Stomach (tissue), 9 donors: Measurements from ENCODE around the gene DEFB128. TPM values are rescaled to one million over a fixed set of nuclear protein-coding genes. Genes with fewer than 3 reads are reported as not detected.

Experiments used
- DNase-seq, 2 donors: peaks; one replicate each; pipeline versions ENCODE4 v3.0.0 to v3.0.0-alpha.2; 2013 to 2019
- H3K27ac ChIP-seq, 5 donors: fragments of 200-600 bp in 4 of 5; sonication (generic) in 4 of 5; one replicate each; pipeline ENCODE4 v1.5.1; 2013 to 2019; ENCODE audit warnings: mild to moderate bottlenecking in 1 of 5, moderate library complexity in 1 of 5
- H3K27me3 ChIP-seq, 3 donors: fragments of 200-600 bp; sonication (generic); one replicate each; pipeline ENCODE4 v1.5.1; 2017 to 2019; ENCODE audit warnings: mixed run types in 1 of 3
- H3K36me3 ChIP-seq, 4 donors: fragments of 200-600 bp; sonication (generic); 1 replicate in 3 of 4; 2 replicates in 1 of 4; pipeline ENCODE4 v1.5.1; 2016 to 2019
- H3K4me1 ChIP-seq, 4 donors: fragments of 200-600 bp; sonication (generic); one replicate each; pipeline ENCODE4 v1.5.1; 2016 to 2019
- H3K4me3 ChIP-seq, 4 donors: fragments of 200-600 bp; sonication (generic) in 3 of 4; one replicate each; pipeline ENCODE4 v1.5.1; 2016 to 2019; ENCODE audit warnings: mild to moderate bottlenecking in 1 of 4
- H3K9me3 ChIP-seq, 4 donors: fragments of 200-600 bp; sonication (generic); one replicate each; pipeline ENCODE4 v1.5.1; 2016 to 2019
- CTCF ChIP-seq, 7 experiments: fragments of 450-650 bp in 4 of 7; fragments of 200-600 bp in 3 of 7; sonication (generic) in 3 of 7; IDR thresholded peaks; one replicate each; pipeline ENCODE4 v1.5.1; 2016 to 2019; ENCODE audit warnings: antibody characterized with exemption in 7 of 7, control low read depth in 2 of 7, mild to moderate bottlenecking in 1 of 7
- EP300 ChIP-seq: sonication (generic); formaldehyde crosslinking; IDR thresholded peaks from one replicate; pipeline ENCODE4 v1.6.1; 2017; ENCODE audit warnings: antibody characterized with exemption
- POLR2A ChIP-seq, 4 donors: fragments of 450-650 bp; IDR thresholded peaks; one replicate each; pipeline ENCODE4 v1.6.1; 2016; ENCODE audit warnings: antibody characterized with exemption in 4 of 4, control low read depth in 2 of 4, mild to moderate bottlenecking in 1 of 4, moderate library complexity in 1 of 4
- POLR2AphosphoS5 ChIP-seq, 3 donors: sonication (generic); formaldehyde crosslinking; IDR thresholded peaks; one replicate each; pipeline ENCODE4 v1.6.1; 2016; ENCODE audit warnings: antibody characterized with exemption in 3 of 3
- WGBS, 5 donors: extraction: QIAGEN DNeasy Blood & Tissue Kit in 3 of 5; methylation state at CpG; one replicate each; pipeline versions ENCODE4 v1.1.5 to v1.1.7; 2013 to 2018; 5-methylcytosine and 5-hydroxymethylcytosine counted together
- intact Hi-C: fragments of 100-400 bp; cut with DNase I; formaldehyde crosslinking; loops from one replicate; pipeline ENCODE4 v1.15.1; 2023; ENCODE audit warnings: low total_unique reads
- polyA plus RNA-seq, 3 donors: library from polyadenylated mRNA; stranded (reverse); fragments of 200-250 nt; gene quantifications; one replicate each; pipeline ENCODE4 v1.2.3, GENCODE V29; 2013
- total RNA-seq, 5 donors: library from RNA; depleted of rRNA; stranded (reverse); fragments of >200 nt; gene quantifications; one replicate each; pipeline versions ENCODE4 v1.1.0 to v1.2.3, GENCODE V29; 2014 to 2016
- donor health status: healthy with polysubstance abuse.
- donor health status: Bipolar disorder and iron deficiency.
- donor health status: healthy.

The DEFB128 gene
- total and polyA plus RNA-seq, 8 donors, result not detected

GRCh38 chr20:145877-146276 lies 43.6 kb downstream of the DEFB128 start:
- TF ChIP-seq EP300, result no peak
- TF ChIP-seq CTCF (IDR thresholded peaks at IDR 0.05), result no peak
- TF ChIP-seq POLR2A (IDR thresholded peaks at IDR 0.05), result no peak
- TF ChIP-seq POLR2AphosphoS5 (IDR thresholded peaks at IDR 0.05), result no peak
- 49 to 66% (median 63%) methylated on average over 2 of the region's 2 CpGs for WGBS, 5 donors
- Histone ChIP-seq H3K9me3 (no peaks in the 10 kb centered on the region), H3K27me3 (peaks cover 0 to 25% (median 10%) of the 10 kb centered on the region in 3 donors), H3K4me3 (no peak overlapping the region), H3K4me1 (no peaks in the 10 kb centered on the region), H3K27ac (no peak overlapping the region), H3K36me3 (no peaks in the 10 kb centered on the region)
- intact Hi-C loops, result no loop called here
- no peak for DNase-seq

- H3K27me3 ChIP-seq, result peaks cover 0 to 35% (median 10%) of the 10 kb centered on the region in 3 donors
- 36 to 55% (median 47%) methylated on average over 1 of the region's 1 CpG for WGBS, 5 donors
- no peak for DNase-seq
- H3K27ac ChIP-seq, result no peak within 1 kb of the TSS
- intact Hi-C loops, result no loop called here
- H3K36me3 ChIP-seq, result no peaks in the 10 kb centered on the region
- no peak for TF ChIP-seq EP300
- TF ChIP-seq POLR2A (IDR thresholded peaks at IDR 0.05), result no peak
- no peak for TF ChIP-seq CTCF (IDR thresholded peaks at IDR 0.05)
- no peak for TF ChIP-seq POLR2AphosphoS5 (IDR thresholded peaks at IDR 0.05)
- H3K4me3 ChIP-seq, result no peak within 1 kb of the TSS
- H3K9me3 ChIP-seq, result peaks cover 0 to 9% (median 2%) of the 10 kb centered on the region in 4 donors
- no peaks in the 10 kb centered on the region for H3K4me1 ChIP-seq
These were observed 47.2 kb downstream of the DEFB128 start, which contains the start of gene DEFB126 for GRCh38 chr20:142290-142689. TSS of gene DEFB126 (plus strand) at chr20:142590. CDS start at chr20:142629, 39 bp downstream.

Other genes starting within 250 kb of the DEFB128 start
- not detected for gene DEFB125, start 102.0 kb downstream of the DEFB128 start, total RNA-seq
- not detected for gene DEFB125, start 102.0 kb downstream of the DEFB128 start, polyA plus RNA-seq
- gene DEFB126, start 47.1 kb downstream of the DEFB128 start, total RNA-seq, result not detected
- not detected for gene DEFB126, start 47.1 kb downstream of the DEFB128 start, polyA plus RNA-seq
- not detected for gene DEFB127, start 32.3 kb downstream of the DEFB128 start, total RNA-seq
- gene DEFB127, start 32.3 kb downstream of the DEFB128 start, polyA plus RNA-seq, result not detected
- not detected for gene DEFB129, start 37.5 kb upstream of the DEFB128 start, total RNA-seq
- gene DEFB129, start 37.5 kb upstream of the DEFB128 start, polyA plus RNA-seq, result not detected
- not detected for gene DEFB132, start 68.0 kb upstream of the DEFB128 start, total RNA-seq
- gene DEFB132, start 68.0 kb upstream of the DEFB128 start, polyA plus RNA-seq, result not detected
- 10 to 100 TPM in 1 of 5 donors, 1 to 10 TPM in 4; 3.1 to 23.9 (median 5.4) TPM for gene C20orf96, start 101.0 kb upstream of the DEFB128 start, total RNA-seq
- 1 to 10 TPM; 3.9 to 5.2 (median 5.0) TPM for gene C20orf96, start 101.0 kb upstream of the DEFB128 start, polyA plus RNA-seq
- gene ZCCHC3, start 107.9 kb upstream of the DEFB128 start, total RNA-seq, result 10 to 100 TPM; 10.6 to 59.1 (median 18.7) TPM
- 1 to 10 TPM; 6.2 to 9.0 (median 8.6) TPM for gene ZCCHC3, start 107.9 kb upstream of the DEFB128 start, polyA plus RNA-seq
- 10 to 100 TPM in 2 of 5 donors, 1 to 10 TPM in 3; 1.5 to 20.3 (median 5.4) TPM for gene SOX12, start 135.8 kb upstream of the DEFB128 start, total RNA-seq
- gene SOX12, start 135.8 kb upstream of the DEFB128 start, polyA plus RNA-seq, result 1 to 10 TPM; 1.7 to 2.8 (median 2.6) TPM
- gene NRSN2, start 157.4 kb upstream of the DEFB128 start, total RNA-seq, result 10 to 100 TPM in 4 of 5 donors, under 1 TPM in 1; 0.89 to 36.5 (median 15.2) TPM
- gene NRSN2, start 157.4 kb upstream of the DEFB128 start, polyA plus RNA-seq, result 10 to 100 TPM in 2 of 3 donors, 1 to 10 TPM in 1; 9.8 to 21.0 (median 20.2) TPM
- gene TRIB3, start 191.0 kb upstream of the DEFB128 start, total RNA-seq, result 10 to 100 TPM in 2 of 5 donors, 1 to 10 TPM in 3; 1.7 to 17.7 (median 3.6) TPM
- 10 to 100 TPM in 2 of 3 donors, 1 to 10 TPM in 1; 8.7 to 15.8 (median 12.6) TPM for gene TRIB3, start 191.0 kb upstream of the DEFB128 start, polyA plus RNA-seq
- 100 to 1,000 TPM in 3 of 5 donors, 10 to 100 TPM in 2; 30.7 to 211 (median 161) TPM for gene RBCK1, start 218.6 kb upstream of the DEFB128 start, total RNA-seq
- gene RBCK1, start 218.6 kb upstream of the DEFB128 start, polyA plus RNA-seq, result 100 to 1,000 TPM in 1 of 3 donors, 10 to 100 TPM in 2; 69.0 to 115 (median 81.1) TPM